K562 (cell line): Measurements from ENCODE around the gene CRIM1. TPM values are rescaled to one million over a fixed set of nuclear protein-coding genes. Genes with fewer than 3 reads are reported as not detected.

Source experiments
- ATAC-seq: fragments of 200-7000 bp; cut with Tn5 transposase; 3 replicates; pipeline ENCODE4 v1.9.1; 2020; ENCODE audit warnings: moderate library complexity
- BruUV-seq: library from RNA; stranded (reverse); fragments of 400-500 nt; replicated peaks from 2 replicates; lab custom pipeline; 2021; lab: Mats Ljungman, UMichigan
- CTCF ChIA-PET: fragments of 300-600 bp; formaldehyde crosslinking; extraction: SDS; loops from one replicate; lab custom pipeline; 2021; ENCODE audit warnings: low intra/inter-chr PET ratio; lab: Yijun Ruan, JAX
- POLR2A ChIA-PET: fragments of 300-600, 350-650 bp; sonication (Branson Sonifier 250); formaldehyde crosslinking; extraction: SDS; loops from one replicate; lab custom pipeline; 2021; ENCODE audit warnings: antibody characterized with exemption, inconsistent platforms; lab: Yijun Ruan, JAX
- DNase-seq, 4 experiments: peaks; one replicate each; pipeline versions ENCODE4 v3.0.0 to v3.0.0-alpha.2; 2011 to 2018; ENCODE audit warnings: low spot score in 3 of 4, mixed read lengths in 3 of 4; ENCODE audit errors: extremely low read depth in 1 of 4
- FAIRE-seq: peaks from 2 replicates; lab custom pipeline; 2011; peaks lifted over from hg19 to GRCh38; lab: Jason Lieb, UNC
- H2AFZ ChIP-seq: 2 replicates; pipeline ENCODE4 v1.6.0; 2011; ENCODE audit warnings: low read depth, low read length, control low read depth, inconsistent platforms
- H3K27ac ChIP-seq: fragments of 200-600 bp; 3 replicates; pipeline ENCODE4 v1.8.0; 2011; ENCODE audit warnings: low read depth, mild to moderate bottlenecking, control low read depth, inconsistent platforms, low read length, moderate library complexity, mixed read lengths; ENCODE audit errors: extremely low read depth
- H3K27me3 ChIP-seq, 2 experiments: fragments of 300-600 bp in 1 of 2; 2 replicates in 1 of 2; 3 replicates in 1 of 2; pipeline versions ENCODE4 v1.6.0 to v1.8.0; 2011; ENCODE audit warnings: inconsistent platforms in 2 of 2, low read length in 2 of 2, mild to moderate bottlenecking in 1 of 2, mixed read lengths in 1 of 2, moderate library complexity in 1 of 2; ENCODE audit not compliant: control insufficient read depth in 2 of 2, insufficient read depth in 2 of 2
- H3K36me3 ChIP-seq: fragments of 300-600 bp; 3 replicates; pipeline ENCODE4 v1.8.0; 2011; ENCODE audit warnings: mild to moderate bottlenecking, low read length, inconsistent platforms; ENCODE audit not compliant: control insufficient read depth, insufficient read depth
- H3K4me1 ChIP-seq, 2 experiments: fragments of 200-600 bp in 1 of 2; replicated peaks in 1 of 2; 2 replicates in 1 of 2; 3 replicates in 1 of 2; pipeline versions ENCODE4 v1.5.1 to v1.8.0; 2011; ENCODE audit warnings: inconsistent platforms in 2 of 2, low read length in 2 of 2, mild to moderate bottlenecking in 1 of 2, mixed read lengths in 1 of 2, moderate library complexity in 1 of 2; ENCODE audit not compliant: control insufficient read depth in 2 of 2, insufficient read depth in 2 of 2
- H3K4me2 ChIP-seq: 2 replicates; pipeline ENCODE4 v1.6.1; 2011; ENCODE audit warnings: low read length, control low read depth, inconsistent platforms, mixed read lengths; ENCODE audit not compliant: insufficient read depth
- H3K4me3 ChIP-seq: fragments of 200-600 bp; sonication (generic), shearing (Covaris generic); 2 replicates; pipeline ENCODE4 v1.5.1; 2016; ENCODE audit warnings: control low read depth, inconsistent platforms
- H3K79me2 ChIP-seq: fragments of 200-600 bp; 3 replicates; pipeline ENCODE4 v1.8.0; 2011; ENCODE audit warnings: low read length, inconsistent platforms; ENCODE audit not compliant: control insufficient read depth, insufficient read depth
- H3K9ac ChIP-seq, 2 experiments: 2 replicates each; pipeline versions ENCODE4 v1.6.0 to v1.6.1; 2011; ENCODE audit warnings: low read depth in 2 of 2, low read length in 2 of 2, control low read depth in 1 of 2, inconsistent platforms in 1 of 2, mild to moderate bottlenecking in 1 of 2, mixed read lengths in 1 of 2; ENCODE audit not compliant: insufficient read depth in 1 of 2
- H3K9me1 ChIP-seq: one replicate; pipeline ENCODE4 v1.6.0; 2011; ENCODE audit warnings: inconsistent platforms, mild to moderate bottlenecking, low read length, moderate library complexity; ENCODE audit not compliant: control insufficient read depth, insufficient read depth
- H3K9me3 ChIP-seq: replicated peaks from 2 replicates; pipeline ENCODE4 v1.5.1; 2011; ENCODE audit warnings: low read depth, low read length, inconsistent platforms; ENCODE audit not compliant: control insufficient read depth, insufficient read depth
- H4K20me1 ChIP-seq: replicated peaks from 2 replicates; pipeline ENCODE4 v1.6.1; 2011; ENCODE audit warnings: low read length, inconsistent platforms, mixed read lengths; ENCODE audit not compliant: control insufficient read depth, insufficient read depth
- BRCA1 ChIP-seq, 2 experiments: fragments of 450-650 bp in 1 of 2; sonication (generic) in 1 of 2; formaldehyde crosslinking in 1 of 2; IDR thresholded peaks; 2 replicates each; pipeline versions ENCODE4 v1.5.0 to v1.6.1; 2017 to 2020; ENCODE audit warnings: mild to moderate bottlenecking in 1 of 2, missing genetic modification reagents in 1 of 2
- CBX5 ChIP-seq: IDR thresholded peaks from 2 replicates; pipeline ENCODE4 v1.6.1; 2014; ENCODE audit warnings: low read depth, borderline replicate concordance
- IFI16 ChIP-seq: fragments of 250-450 bp; sonication (Bioruptor Pico); IDR thresholded peaks from 2 replicates; pipeline ENCODE4 v2.1.2; 2022; ENCODE audit warnings: mild to moderate bottlenecking, inconsistent platforms
- NEUROD1 ChIP-seq: fragments of 150-350 bp; IDR thresholded peaks from 2 replicates; pipeline ENCODE4 v1.6.1; 2014; ENCODE audit warnings: borderline replicate concordance, low read length, low read depth; ENCODE audit not compliant: partially characterized antibody
- SAP30 ChIP-seq: fragments of 200-600 bp; sonication (generic); IDR thresholded peaks from 2 replicates; pipeline ENCODE4 v1.6.1; 2012; ENCODE audit warnings: borderline replicate concordance, low read depth, mild to moderate bottlenecking, moderate library complexity, low read length, control low read depth, inconsistent platforms; ENCODE audit not compliant: insufficient read depth, poor library complexity, severe bottlenecking
- ZNF174 ChIP-seq: fragments of 250-450 bp; sonication (Bioruptor Pico); IDR thresholded peaks from 2 replicates; pipeline ENCODE4 v1.4.0; 2020; ENCODE audit warnings: mild to moderate bottlenecking
- WGBS: fragments of 100-300 bp; shearing (Covaris generic); methylation state at CpG from one replicate; pipeline ENCODE4 v1.1.6; 2016; ENCODE audit warnings: low coverage, mixed read lengths; ENCODE audit not compliant: insufficient coverage; ENCODE audit errors: missing lambda C conversion rate; 5-methylcytosine and 5-hydroxymethylcytosine counted together
- in situ Hi-C: fragments of 300-500 bp; cut with MboI; formaldehyde crosslinking; loops from 4 replicates; pipeline ENCODE4 v1.15.0; 2018; ENCODE audit warnings: inconsistent platforms, mixed read lengths
- intact Hi-C: fragments of 100-400 bp; cut with micrococcal nuclease; formaldehyde crosslinking; loops from 2 replicates; pipeline ENCODE4 v1.14.2; 2022
- polyA plus RNA-seq, 8 experiments: library from polyadenylated mRNA; depleted of rRNA in 4 of 8; stranded (reverse) in 5 of 8; unstranded in 3 of 8; fragments of >200 nt; fragmentation: Nextera tagmentation in 2 of 8; fragmentation: Illumina TruSeq in 1 of 8; extraction: Ambion mirVana in 2 of 8; extraction: Trizol in 1 of 8; gene quantifications; 2 replicates each; pipeline versions ENCODE4 v1.2.1 to v1.2.3, GENCODE V29; 2011 to 2014; ENCODE audit warnings: inconsistent platforms in 1 of 8, missing spikeins in 1 of 8
- total RNA-seq, 7 experiments: library from RNA; depleted of rRNA in 6 of 7; stranded (reverse); fragments of >200 nt in 6 of 7; fragmentation: Illumina TruSeq in 2 of 7; extraction: Trizol in 2 of 7; gene quantifications; 2 replicates each; pipeline versions ENCODE4 v1.2.1 to v1.2.3, GENCODE V29; 2011 to 2021; ENCODE audit warnings: low replicate concordance in 1 of 7
- TF ChIP-seq, protein P1 (sequence below): fragments of 450-650 bp; IDR thresholded peaks from 2 replicates; pipeline ENCODE4 v1.6.1; 2016; ENCODE audit warnings: borderline replicate concordance
- TF ChIP-seq, protein P2 (sequence below), 3 experiments: fragments of 200-800 bp in 1 of 3; sonication (Bioruptor generic) in 1 of 3; sonication (generic) in 1 of 3; formaldehyde crosslinking in 1 of 3; IDR thresholded peaks; 2 replicates each; pipeline versions ENCODE4 v1.6.1 to v1.8.0; 2016 to 2022; ENCODE audit warnings: mild to moderate bottlenecking in 2 of 3, missing compliant biosample characterization in 2 of 3, missing genetic modification characterization in 2 of 3, missing genetic modification reagents in 1 of 3
- TF ChIP-seq, protein P3 (sequence below): sonication (generic); IDR thresholded peaks from 2 replicates; pipeline ENCODE4 v1.6.1; 2016

CRIM1 gene
- total and polyA plus RNA-seq, 9 of the 15 experiments (the other 6 are each of a cell fraction or from before 2014, with no cell fraction given), result 0.01 to 0.36 (median 0.06) TPM; not detected in 1

DNA sequence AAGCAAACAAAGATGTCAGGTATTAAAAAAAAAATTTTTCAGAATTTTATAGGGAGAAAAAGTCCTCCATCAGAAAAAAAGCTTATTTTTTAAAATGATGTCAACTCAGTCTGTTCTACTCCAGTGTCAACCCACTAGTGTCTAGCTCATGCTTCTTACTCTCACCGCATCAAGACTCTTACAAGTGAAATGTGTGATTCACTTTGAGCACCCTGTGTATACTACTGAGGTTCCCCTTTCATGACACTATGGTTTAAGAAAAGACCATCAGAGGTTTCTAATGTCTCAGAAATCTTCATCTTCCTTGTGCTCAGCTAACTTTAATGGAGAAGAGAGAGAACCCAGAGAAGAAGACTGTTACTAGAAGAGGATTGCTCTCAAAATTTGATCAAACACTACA, 199.0 kb downstream of the CRIM1 start:
- no peaks in the 10 kb centered on the region for H3K27me3 ChIP-seq
- no peaks in the 10 kb centered on the region for H4K20me1 ChIP-seq
- intact Hi-C loops, result no loop called here
- CTCF ChIA-PET, result no interaction called here
- no peak overlapping the region for H3K4me3 ChIP-seq
- no peak overlapping the region for H3K27ac ChIP-seq
- 75% methylated on average over 1 of the region's 1 CpG for WGBS
- H3K9me1 ChIP-seq, result no peaks in the 10 kb centered on the region
- in situ Hi-C loops, result no loop called here
- no peaks in the 10 kb centered on the region for H3K4me1 ChIP-seq
- no peak for ATAC-seq
- BruUV-seq, result no TSS peak
- no peak for DNase-seq
- H3K9me3 ChIP-seq, result no peaks in the 10 kb centered on the region
- TF ChIP-seq, protein P1, sequence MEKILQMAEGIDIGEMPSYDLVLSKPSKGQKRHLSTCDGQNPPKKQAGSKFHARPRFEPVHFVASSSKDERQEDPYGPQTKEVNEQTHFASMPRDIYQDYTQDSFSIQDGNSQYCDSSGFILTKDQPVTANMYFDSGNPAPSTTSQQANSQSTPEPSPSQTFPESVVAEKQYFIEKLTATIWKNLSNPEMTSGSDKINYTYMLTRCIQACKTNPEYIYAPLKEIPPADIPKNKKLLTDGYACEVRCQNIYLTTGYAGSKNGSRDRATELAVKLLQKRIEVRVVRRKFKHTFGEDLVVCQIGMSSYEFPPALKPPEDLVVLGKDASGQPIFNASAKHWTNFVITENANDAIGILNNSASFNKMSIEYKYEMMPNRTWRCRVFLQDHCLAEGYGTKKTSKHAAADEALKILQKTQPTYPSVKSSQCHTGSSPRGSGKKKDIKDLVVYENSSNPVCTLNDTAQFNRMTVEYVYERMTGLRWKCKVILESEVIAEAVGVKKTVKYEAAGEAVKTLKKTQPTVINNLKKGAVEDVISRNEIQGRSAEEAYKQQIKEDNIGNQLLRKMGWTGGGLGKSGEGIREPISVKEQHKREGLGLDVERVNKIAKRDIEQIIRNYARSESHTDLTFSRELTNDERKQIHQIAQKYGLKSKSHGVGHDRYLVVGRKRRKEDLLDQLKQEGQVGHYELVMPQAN, result no peak
- TF ChIP-seq SAP30, result no peak
- no peak for TF ChIP-seq BRCA1 (IDR thresholded peaks at IDR 0.05)
- TF ChIP-seq BRCA1 (CRISPR knock-in tag; IDR thresholded peaks at IDR 0.05), result no peak
- TF ChIP-seq, protein P2, sequence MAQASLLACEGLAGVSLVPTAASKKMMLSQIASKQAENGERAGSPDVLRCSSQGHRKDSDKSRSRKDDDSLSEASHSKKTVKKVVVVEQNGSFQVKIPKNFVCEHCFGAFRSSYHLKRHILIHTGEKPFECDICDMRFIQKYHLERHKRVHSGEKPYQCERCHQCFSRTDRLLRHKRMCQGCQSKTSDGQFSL (CRISPR knock-in tag; IDR thresholded peaks at IDR 0.05), result no peak
- TF ChIP-seq, protein P2 (tag; IDR thresholded peaks at IDR 0.05), result no peak
- no peak for TF ChIP-seq CBX5
- TF ChIP-seq NEUROD1, result no peak
- no peak for TF ChIP-seq ZNF174 (CRISPR knock-in tag)
- TF ChIP-seq, protein P3, sequence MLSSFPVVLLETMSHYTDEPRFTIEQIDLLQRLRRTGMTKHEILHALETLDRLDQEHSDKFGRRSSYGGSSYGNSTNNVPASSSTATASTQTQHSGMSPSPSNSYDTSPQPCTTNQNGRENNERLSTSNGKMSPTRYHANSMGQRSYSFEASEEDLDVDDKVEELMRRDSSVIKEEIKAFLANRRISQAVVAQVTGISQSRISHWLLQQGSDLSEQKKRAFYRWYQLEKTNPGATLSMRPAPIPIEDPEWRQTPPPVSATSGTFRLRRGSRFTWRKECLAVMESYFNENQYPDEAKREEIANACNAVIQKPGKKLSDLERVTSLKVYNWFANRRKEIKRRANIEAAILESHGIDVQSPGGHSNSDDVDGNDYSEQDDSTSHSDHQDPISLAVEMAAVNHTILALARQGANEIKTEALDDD, result no peak
- no peak for TF ChIP-seq IFI16 (CRISPR knock-in tag)
- H2AFZ ChIP-seq, result no peak overlapping the region
- FAIRE-seq, result no peak
- H3K4me2 ChIP-seq, result no peak overlapping the region
- POLR2A ChIA-PET, result no interaction called here
- H3K9ac ChIP-seq, result no peak overlapping the region
- no peaks in the 10 kb centered on the region for H3K79me2 ChIP-seq
- H3K36me3 ChIP-seq, result peaks cover 24% of the 10 kb centered on the region; the same call in 2 of the 3 replicates
